ENCODE data around the gene SH3GL2.
"Not testable (repeated sequence)": the region's sequence is repeated elsewhere in the genome, so short reads cannot be mapped to it uniquely, and the experiment has no call there.

SH3GL2 gene

DNA sequence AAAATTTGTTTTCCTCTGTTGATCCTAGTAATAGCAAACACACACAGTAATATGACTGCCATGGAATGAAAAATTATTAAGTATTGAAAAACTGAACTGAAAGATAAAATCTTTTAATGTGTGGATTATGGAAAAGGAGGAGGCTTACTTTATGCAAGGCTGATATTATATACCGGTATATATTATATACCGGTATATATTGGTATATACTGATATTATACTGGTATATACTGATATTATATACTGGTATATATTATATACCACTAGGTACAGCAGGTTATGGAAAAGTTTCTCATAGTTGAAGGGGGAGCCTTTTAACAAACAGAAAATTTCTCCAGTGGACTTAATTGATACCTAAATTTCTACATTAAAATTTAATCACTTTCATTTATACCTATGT, 181.4 kb downstream of the SH3GL2 start:
- DNase-seq: no peak

DNA sequence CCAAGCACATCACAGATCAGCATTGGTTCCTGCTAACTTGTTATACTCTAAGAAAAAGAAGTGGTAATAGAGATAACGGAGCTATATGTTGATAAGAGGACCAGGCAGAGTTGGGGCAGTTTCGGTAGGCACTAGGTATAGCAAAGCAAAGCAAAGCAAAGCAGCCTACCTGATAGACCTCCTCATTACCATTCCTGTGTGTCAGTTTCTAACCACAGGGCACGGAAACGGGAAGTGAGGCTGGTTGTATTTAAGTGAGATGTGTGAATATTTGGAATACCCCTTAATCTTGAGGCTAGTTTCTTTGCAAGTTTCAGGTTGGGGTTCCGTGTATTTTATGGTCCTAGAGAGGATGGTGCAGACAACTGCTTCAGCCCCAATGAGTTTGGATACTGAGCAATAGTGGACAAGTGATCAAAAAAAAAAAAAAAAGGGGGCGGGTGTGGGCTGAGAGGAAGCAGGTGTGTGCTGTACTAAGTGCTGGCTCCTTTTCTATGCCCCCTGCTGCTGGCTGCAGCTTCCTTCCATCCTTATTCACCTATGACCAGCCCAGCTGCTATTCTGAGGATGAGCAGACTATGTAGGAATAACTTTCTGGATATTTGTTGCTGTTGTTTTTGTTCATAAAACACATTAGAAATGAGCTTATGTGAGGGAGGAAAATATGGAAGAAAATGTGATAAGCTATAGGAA, 183.3 kb downstream of the SH3GL2 start:
- DNase-seq: no peak

DNA sequence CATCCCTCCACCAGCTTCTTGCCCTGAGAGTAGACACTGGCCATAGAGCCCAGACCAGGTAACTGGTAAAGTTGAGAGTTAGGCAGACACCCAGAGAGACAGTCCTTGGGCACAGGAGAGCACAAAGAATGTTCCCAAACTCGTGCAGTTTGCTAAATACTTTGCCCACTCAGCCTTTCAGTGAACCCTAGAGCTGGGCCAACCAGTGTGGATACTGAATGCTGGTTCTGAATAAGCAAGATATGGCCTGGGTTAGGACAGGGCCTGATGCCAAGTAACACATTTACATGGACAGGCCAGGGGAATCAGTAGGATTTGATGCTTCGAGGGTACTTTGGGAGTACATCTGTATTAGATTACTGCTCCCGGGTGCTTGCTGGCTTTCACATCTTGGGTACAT, 185.4 kb downstream of the SH3GL2 start:
- DNase-seq: no peak

DNA sequence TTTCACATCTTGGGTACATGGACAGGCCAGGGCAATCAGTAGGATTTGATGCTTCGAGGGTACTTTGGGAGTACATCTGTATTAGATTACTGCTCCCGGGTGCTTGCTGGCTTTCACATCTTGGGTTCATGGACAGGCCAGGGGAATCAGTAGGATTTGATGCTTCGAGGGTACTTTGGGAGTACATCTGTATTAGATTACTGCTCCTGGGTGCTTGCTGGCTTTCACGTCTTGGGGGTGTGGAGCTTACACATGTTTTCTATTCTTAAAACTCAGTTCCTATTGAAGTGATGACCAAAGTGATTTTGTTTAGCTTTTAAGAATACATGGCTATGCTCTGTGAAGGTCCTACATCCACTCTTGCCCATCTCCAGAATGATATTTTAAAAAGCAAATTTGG, 186.3 kb downstream of the SH3GL2 start:
- DNase-seq: not testable (repeated sequence)

DNA sequence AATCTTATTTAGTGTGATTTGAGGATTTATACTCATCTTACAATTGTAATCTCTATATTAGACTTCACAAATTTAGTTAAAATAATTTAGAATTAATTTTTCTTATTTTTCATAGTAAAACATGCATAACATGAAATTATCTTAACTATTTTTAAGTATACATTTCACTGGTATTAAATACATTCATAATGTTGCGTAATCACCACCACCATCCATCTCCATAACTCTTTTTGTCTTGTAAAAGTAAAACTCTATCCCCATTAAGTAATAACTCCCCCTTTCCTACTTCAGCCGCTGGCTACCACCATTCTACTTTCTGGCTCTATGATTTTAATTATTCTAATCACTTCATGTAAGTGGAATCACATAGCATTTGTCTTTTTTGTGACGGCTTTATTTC, 193.4 kb downstream of the SH3GL2 start:
- DNase-seq: no peak

DNA sequence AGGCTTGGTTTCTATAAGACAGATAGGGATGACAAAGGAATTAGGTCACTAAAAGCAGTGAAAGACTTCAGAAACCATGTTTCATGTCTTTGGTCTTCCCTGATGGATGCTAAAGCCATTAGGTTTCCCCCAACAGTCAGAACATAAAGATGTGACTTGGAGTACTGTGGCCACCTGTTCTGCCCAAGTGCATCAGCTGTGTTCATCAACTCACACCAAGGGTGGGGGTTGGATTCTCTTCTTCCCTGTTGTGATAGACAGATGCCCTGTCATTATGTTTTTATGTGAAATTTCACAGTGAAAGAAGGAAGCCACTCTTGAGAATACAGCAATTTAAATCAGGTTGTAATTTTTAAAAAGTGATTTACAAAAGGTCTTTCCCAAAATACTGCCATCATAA, 196.8 kb downstream of the SH3GL2 start:
- peak; percentile 53 for DNase-seq

DNA sequence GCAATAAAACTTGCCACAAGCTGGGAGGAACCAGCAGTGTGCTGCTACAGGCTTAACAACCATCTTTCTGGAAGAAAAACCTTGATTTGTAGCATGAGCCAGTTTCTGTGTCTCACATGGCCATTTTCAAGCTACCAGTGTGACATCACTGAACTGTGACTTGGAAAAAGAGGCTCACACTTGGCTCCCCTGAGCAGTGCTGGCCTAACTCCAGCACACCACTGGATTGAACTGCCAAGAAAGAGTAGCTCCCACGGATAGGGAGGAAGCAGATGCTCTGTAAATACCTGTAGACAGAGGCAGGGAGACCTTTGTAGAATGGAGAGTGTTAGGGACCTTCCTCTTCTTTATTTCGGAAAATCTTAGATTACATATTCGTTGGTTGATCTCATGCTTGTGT, 197.9 kb downstream of the SH3GL2 start:
- DNase-seq: no peak

DNA sequence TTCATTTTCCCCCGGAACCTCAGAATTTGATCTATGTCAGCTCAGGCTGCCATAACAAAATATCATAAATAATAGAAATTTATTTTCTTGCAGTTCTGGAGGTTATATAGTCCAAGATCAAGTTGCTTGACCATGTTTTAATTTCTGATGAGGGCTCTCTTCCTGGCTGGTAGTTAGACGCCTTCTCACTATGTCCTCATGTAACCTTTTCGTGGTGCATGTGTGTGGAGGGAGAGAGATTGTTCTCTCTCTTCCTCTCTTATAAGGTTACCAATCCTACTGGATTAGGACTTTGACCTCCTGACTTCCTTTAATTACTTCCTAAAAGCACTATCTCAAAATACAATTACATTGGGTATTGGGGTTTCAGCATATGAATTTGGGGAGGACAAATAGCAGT, 198.6 kb downstream of the SH3GL2 start:
- no peak for DNase-seq

DNA sequence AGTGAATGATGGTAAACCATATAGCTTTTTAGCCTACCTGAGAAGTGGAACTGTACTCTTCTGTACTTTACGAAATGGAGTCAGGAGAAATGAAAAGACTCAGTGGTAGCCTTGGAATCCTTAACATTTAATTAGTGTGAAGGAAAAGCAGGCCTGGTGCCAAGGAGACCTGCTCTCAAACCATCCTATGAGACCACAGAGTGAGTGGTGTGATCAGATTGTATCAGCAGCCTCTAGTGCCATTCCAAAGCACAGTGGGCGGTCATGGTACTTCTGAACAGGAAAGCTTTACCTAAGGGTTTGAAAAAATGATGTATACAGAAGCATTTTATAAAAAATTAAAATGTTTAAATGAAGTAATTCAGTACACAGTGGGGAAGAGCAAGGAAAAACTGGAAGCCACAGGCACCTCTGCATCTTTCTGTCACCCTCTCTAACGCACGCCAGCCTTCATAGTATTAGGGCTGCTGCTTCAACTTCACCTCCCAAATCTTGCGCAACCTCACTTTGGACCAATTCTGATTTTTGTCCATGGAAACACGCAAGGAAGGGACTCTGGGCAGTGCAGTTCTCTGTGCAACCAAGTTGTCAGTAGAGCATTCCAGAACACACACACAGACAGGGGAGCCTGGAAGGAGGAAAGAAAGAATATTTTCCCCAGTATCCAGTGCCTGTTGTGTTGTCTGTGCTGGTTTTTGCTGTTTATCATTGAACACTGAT, 203.7 kb downstream of the SH3GL2 start:
- DNase-seq: no peak

DNA sequence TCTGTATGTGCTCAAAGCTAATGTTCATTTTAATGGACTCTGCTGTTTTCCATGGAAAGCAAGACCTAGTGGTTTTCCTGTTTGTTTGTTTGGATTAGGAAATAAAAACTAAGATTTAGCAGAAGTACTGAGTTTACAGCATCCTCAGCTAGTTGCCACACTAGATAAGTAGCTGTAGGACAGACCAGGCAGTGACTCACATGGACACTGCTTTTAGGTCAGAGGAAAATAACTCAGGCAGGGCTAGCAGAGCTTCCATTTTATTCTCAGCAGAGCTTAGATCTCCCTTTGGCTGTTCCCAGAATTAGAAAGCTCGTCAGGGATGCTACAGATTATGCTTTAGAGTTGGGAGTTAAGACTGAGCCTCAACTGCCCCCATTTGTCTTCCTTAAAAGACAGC, 204.4 kb downstream of the SH3GL2 start:
- DNase-seq: no peak

DNA sequence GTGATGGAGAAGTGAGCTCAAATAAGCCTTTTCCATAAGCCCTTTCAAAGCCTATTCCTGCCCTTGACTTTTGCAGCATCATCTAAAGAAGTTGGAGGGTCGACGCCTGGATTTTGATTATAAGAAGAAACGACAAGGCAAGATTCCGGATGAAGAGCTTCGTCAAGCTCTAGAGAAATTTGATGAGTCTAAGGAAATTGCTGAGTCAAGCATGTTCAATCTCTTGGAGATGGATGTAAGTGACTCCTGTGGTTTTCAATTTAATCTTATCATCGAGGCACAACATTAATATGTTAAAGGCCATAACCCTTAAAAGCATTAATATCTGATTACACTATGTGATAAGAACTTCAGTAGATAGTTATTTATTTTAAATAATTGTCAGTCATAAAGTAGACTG, 210.4 kb downstream of the SH3GL2 start:
- DNase-seq: no peak

DNA sequence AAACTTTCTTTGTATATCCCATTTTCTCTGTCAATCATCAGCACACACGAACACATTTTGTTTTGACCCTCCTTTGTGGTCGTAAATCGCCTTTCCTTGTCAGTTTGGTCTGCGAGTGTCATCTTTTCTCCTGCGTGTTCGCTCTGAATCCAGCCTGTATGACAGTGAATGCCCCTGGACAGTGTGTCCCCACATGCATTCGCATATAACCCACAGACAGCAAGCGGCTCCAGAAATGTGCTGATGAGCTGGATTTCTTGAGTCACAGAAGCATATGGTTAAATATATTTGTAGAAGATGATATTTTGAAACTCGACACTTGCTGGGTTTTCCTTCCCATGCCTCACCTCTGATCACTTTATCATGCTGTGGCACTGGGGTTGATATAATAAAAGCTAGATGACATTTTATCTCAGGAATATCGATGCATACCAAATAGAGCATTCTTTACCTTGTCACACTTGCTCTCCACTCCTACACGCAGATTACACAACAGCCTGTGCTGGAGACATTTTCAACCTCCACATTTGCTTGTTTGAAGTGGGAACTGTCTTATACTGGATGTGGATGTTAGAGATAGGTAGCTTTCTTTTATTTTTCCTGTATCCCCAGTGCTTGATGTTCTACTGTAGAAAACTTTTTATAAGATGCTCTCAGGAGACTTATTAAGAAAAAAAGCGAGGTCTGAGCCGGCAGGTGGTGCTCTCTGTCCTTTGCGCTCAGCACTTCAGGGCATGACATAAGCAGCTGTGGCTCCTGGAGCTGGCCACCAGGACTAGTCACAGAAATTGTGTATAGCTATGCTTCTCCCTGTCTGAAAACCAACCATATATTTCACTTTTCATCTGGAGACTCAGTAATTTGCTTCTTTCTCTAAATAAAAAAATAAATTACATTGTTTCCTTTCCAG, 215.1 kb downstream of the SH3GL2 start:
- DNase-seq: peak; percentile 20

DNA sequence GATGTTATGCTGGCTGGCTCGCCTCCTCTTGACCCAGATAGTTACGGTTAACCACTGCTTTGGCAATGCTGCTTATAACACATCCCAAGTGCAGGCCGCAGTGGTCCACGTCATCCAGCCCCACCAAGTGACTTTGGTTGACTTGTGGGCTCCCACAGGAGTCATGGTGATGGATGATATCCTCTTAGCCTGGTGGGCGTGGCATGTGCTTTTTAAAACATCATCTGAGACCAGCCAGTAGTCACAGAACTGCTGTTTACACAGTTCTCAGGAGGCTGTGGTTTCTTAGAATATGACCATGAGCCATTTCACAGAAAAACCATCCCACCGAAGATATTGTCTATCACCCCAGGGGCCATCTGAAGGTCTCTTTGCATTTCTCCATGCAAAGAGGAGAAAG, 216.9 kb downstream of the SH3GL2 start:
- no peak for DNase-seq

DNA sequence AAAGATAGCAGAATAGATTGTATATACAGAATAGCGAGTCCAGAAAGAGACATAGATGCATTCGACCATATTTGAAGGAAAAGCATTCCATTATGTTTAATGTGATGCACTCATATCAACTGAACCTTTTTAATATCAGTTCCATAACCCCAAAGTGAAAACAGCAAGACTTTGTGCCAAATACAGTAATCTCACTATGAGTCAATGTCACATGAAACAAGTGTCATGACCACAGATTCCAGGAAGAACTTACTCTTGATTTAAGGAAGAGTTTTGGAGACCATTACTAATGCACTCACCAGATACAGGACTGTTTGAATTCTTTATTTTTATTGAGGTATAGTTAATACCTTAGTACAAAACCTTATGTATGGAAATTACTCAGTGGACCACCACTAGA, 220.5 kb downstream of the SH3GL2 start:
- no peak for DNase-seq

DNA sequence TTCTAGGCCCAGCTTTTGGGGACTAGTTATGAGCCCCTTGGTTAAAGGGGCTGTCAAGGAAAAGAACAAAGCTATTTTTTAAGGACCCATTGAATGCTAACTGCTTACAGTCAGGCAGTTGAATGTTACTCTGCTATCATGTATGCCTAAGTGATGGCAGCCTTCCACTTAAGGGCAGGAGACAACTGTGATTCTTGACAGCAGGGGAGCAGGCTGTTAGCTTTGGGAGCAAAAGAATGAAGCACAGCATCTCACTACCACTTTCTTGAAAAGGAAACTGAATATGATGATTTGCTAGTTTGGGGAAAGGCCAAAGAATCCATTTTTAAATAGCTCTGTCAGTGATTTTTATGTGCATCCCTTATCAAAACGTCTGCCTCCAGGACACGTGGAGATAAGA, 221.6 kb downstream of the SH3GL2 start:
- DNase-seq: no peak

DNA sequence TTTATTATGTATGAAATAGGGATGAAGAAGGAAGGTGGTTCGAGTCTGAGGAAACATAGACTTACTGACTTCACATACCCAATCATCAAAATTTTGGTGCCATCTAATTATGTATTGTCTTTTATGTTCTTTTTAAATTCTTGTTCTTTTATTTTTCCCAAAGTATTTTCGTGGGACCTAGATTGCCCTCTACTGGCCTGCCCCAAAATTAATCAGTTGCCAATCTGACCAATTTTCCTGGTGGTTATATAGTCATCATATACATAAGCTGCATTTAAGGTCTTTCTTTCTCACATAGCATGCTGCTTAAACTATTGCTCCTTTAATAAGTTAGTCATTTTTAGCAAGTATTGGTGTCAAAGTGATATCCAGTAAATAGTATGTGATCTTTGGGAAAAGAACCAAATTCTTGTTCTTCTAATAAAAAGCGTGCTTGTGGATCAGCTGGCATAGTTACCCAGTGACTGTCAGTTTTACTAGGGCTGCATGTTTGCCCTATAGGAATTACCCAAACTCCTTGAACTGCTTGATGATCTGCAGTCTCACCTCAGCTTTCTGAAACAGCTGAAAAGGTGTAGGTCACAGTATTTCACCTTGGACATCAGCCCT, 223.5 kb downstream of the SH3GL2 start:
- DNase-seq: no peak

DNA sequence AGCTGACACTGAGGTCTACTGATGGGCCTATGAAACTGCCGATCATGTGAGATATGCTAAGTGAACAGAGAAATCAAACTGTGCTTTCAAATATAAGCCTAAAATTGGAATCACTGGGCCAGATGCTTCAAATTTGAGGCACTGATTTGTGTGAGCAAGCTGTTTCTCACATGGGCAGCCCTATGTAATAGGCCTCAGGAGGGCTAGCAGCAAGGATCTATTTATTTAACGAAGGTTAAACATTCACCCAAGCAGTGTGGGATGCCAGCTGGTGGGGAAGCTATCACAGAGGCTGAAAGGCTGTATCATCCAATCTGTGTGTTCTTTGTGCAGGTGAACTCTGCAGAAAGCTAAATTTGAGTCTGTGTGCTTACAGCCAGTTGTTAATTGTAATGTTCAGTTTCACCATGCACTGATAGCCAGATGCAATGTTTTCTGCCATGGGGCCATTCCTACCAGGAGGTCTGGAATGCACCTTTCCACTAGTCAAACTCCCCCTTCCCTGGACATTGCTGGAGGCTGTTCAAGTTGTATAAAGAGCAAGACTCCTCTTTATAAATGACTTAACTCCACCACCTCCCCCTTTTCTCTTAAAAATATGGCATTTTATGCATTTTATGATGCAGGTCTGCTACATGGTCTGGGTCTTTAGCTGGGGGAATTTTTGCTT, 228.9 kb downstream of the SH3GL2 start:
- peak; percentile 32 for DNase-seq

DNA sequence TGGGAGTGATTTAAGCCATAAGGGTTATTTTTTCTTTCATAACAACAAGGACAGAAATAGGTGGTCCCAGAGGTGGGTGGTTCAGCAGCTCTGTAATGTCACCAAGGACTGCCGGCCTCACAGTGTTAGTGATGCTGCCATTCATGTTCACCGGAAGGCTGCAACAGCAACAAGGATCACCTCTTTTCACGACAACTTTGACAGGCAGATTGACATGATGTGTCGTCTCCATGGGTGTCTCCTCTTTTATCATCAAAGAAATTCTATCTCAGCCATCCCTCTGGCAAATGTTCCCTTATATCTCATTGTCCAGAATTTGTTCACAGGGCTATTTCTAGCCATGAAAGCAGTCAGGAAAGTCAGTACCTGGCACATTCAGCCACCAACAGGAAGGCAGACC, 231.5 kb downstream of the SH3GL2 start:
- no peak for DNase-seq

DNA sequence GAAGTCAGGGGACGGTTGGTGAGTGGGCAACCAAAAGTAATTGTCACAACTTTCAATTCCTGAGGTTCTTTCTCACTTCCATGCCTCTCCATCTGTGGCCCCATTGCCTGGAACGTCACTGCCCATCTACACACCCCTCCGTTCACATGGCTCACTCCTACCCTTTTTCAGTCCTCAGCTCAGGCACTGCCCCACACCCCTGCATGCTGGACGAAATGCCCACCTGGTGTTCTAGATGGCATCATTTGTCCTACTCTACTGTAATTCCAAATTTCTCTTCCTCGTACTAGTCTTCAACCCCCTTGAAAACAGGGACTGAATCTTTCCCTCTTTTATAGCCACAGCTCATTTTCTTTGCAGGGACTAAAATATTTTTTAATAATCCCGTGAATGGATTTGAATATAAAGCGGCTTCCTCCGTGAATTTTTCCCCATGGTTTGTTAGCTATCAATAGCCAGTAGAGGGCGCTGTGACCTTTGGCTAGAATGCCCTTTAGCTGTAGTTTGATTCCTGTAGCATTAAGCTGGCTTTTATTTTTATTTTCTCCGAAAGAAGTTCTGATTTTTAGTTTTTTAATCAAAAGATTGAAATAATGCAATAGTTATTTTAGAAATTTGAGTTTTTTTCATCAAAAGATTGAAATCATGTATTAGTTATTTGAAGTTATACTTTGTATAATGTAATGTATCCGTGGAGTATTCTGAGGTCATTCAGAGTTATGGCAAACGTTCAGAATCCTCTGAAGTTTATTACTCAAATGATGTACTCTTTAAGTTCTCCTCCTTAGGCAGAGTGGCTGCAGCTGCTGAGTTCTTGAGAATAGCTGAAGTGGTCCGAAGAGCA, 232.1 kb downstream of the SH3GL2 start:
- DNase-seq: no peak

DNA sequence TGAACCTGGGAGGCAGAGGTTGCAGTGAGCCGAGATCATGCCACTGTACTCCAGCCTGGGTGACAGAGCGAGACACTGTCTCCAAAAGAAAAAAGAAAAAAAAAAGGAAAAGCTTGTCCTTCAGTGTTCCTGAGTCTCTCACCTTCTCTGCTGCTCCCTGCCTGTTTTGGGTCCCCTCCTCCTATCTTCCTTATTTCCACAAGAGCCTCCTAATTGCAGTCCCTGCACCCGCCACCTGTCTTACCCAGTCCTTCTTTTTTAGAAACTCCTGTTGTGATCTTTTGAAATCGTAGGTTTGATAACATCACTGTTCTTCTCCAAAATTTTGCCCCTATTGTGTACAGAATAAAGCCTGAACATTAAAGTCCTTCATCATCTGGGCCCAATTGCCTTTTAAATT, 234.9 kb downstream of the SH3GL2 start:
- DNase-seq: no peak

DNA sequence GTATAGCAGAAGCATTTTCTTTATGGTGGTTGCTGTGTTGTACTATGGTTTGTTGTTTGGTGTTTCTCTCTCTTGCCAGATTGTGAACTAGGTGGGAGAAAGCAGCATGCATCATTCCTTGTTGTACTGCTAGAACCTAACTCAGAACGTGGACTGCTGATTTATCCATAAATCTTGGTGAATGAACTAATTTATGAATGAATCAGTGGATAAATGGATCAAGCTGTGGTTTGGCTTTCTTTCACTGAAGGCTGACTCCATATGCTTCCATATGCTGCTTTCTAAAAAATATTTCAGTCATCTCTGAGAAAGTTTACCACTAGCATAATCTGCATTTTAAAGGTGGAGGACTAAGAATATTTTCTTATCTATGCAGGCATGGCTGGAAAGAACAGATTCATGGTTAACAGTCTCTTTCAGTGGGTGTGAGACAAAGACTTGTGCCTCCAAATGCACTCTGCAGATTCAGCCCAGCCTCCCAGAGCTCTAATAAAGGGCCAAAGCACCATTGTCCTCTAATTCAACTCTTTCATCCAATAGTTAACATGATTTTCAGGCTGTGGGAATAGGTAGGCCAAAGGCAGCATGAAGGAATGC, 237.7 kb downstream of the SH3GL2 start:
- DNase-seq: no peak

Data from NCI-H524 treated with DMSO at 0.1 percent for 48 hours (cell line).